ENCODE results near the gene HIPK2.

The HIPK2 gene

DNA sequence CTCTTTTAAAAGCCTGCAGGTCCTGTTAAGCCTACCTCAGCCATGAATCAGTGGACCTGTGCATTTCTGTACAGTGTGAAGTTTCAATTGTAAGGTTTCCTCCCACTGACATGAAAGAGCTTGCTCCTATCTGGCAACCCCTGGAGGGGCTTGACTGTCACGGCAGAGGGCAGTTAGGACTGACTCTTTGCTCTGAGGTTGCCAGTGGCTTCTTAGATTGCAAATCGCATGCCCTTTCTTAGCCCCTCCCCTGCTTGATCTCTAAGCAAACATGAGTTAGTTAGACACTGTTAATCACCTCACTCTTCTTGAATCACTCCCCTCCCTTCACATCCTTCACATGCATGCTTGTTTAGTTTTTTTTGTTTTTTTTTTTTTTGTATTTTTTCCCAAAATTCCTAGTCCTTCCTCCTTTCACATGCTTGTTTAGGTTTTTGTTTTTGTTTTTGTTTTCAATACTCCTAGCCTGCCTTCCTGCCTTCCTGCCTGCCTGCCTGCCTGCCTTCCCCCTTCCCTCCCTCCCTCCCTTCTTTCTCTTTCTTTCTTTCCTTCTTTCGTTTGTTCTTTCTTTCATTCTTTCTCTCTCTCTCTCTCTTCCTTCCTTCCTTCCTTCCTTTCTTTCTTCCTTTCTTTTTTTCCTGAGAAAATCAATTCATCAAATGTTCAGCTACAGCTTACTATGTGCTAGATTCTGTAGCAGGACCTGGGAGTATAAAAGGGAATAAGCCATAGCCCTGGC is 6.0 kb upstream of the HIPK2 start:
- DNase-seq (ENCODE audit: low read depth in 2 of 2): no peak

DNA sequence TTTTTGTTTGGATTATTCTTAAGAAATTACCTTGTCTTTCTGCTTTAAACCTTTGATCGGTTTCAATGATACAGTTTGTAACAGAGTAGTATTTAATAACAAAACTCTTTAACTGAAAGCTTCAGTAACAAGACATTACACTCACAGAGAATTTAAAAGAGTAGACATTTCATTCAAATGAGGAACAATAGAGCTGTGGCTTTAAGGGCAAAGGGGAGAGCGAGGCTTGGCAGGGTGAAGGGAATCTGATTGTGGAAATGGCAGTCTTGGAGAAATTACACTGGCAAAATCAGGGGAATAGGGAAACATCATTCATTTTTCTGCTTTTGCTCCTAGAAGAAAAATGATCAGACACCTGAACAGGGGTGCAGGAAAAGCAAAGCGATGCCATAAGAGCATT is 5.1 kb upstream of the HIPK2 start:
- DNase-seq (ENCODE audit: low read depth in 2 of 2): no peak

DNA sequence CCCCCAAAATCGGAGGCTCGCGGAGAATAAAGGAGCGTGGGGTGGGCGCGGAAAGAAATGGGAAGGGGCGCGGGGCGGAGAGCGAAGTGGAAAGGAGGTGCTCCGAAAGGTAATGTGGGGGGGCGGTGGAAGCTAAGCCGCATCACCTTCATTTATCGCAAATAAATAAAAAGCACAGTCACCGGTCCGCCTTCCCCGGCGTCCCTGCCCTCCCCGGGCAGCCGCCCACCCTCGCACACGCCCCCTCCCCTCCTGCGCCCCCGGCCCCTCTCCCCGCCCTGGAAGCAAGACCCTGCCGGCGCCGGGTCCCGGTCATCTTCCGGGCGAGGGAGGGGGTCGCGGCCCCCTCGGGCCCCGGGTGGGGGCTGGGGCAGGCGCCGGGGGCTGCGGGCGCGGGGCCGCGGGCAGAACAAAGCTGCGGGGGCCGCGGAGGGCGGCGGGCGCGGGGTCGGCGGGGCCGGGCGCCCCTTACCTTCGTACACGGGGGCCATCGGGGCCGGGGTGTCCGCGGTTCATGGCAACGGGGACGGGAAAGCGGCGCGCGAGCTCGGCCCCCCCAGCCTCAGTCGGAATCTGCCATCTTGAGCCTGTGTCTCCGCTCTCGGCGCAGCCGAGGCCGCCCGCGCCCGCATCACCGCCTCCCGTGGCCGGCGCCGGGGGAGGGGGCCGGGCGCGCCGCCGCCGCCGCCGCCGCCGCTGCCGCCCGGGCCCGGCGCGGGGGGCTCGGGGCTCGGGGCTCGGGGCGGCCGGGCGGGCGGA is 486 bp downstream of the HIPK2 start:
- no peak for DNase-seq (ENCODE audit: low read depth in 2 of 2)

DNA sequence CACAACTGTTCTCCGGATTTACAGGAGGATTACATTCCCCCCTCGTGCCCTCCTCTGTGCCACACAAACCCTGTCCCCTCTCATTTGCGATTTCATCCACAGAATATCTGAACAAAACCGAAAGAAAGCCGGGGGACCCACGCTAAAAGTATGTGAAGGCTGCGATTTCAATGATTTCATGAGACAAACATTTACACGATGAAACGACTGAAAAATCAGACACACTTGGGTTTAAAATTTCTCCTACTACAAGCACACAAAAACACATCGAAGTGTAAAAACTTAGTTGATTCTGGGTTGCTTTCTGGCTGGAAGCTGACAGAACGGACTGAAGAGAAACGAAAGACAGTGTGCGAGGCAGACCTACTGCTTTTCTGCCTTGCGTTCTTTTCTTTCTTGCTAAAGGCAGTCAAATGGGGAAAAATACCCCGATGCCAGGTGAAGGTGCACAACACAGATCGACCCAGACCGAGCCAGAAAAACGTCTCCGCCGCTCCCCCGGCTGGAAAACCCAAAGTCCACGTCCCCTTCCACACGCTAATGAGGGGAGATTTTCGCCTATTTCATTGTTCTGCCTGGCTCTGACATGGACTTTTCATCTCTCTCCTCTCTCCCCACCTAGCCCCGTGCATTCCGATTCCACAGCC is 1.2 kb downstream of the HIPK2 start:
- no peak for DNase-seq (ENCODE audit: low read depth in 2 of 2)

DNA sequence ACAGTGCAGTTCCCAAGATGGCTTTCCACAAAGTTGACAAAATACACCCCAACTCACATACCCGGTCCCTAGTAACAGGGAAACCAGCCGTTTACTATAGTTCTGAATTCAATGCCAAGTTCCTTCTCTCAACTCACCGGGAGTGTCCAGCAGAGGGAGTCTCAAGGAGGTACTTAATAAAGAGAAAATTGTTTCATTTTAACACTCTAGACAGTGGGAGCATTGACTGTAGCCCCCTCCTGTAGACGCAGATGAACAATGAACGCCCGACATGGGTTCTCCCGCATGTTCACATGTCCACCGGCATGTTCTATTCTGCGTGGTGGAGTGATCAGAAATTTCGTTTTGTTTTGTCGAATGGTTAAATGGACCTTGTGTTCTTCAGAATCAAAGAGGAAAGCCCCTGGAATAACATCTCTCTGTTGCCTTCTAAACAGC is 1.9 kb downstream of the HIPK2 start:
- no peak for DNase-seq (ENCODE audit: low read depth in 2 of 2)

DNA sequence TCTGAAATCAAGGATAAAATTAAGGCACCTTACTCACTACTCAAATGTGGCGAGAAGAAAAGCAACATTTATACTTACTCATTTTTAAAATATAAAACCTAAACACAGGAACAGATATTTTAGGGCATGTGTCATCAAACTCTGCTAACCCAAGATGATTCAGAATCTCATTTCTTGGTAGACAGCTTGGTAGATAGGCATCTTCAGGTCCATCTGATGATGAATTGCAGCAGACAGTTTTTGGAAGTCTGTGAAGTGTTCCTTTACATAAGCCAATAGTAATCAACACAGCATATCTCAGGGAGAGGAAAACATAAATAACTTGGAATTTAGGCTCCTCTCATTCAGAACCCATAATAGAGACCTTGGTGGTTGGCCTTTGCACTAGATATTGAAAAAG is 3.4 kb downstream of the HIPK2 start:
- no peak for DNase-seq (ENCODE audit: low read depth in 2 of 2)

DNA sequence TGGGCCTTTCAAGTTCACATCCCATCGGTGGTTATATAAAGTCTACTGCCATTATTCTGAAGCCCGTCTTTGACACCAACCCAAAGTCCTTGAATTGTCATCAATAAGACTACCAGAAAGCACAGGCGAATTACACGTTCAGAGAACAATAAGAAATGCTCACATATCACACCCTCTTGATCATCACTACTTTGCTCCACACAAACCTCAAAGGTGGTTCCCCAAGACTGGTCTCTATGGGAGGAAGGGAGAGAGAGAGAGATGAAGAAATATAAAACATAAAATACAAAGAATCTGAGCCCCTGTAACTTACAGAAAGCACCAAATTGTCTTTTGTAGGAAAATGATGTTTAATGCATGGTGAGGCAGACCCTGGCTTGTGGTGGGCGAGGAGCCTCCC is 4.4 kb downstream of the HIPK2 start:
- DNase-seq (ENCODE audit: low read depth in 2 of 2): no peak

DNA sequence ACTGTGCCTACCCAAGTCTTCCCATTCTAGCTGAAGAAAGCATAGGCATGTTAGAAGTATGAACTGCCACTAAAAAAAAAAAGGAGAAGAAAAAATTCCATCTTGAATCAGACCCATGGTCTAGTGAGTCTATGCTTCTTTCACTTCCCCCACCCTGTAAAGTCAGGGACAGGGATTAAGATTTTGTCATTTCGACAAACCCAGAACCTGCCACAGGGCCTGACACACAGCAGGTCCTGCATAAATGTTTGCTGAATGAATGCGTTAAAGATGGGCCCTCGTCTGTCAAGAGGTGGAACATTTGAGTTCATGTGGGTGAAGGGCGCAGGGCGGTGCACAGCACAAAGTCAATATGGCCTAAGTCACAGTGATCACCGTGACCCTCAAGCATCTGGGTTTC is 4.9 kb downstream of the HIPK2 start:
- no peak for DNase-seq (ENCODE audit: low read depth in 2 of 2)

DNA sequence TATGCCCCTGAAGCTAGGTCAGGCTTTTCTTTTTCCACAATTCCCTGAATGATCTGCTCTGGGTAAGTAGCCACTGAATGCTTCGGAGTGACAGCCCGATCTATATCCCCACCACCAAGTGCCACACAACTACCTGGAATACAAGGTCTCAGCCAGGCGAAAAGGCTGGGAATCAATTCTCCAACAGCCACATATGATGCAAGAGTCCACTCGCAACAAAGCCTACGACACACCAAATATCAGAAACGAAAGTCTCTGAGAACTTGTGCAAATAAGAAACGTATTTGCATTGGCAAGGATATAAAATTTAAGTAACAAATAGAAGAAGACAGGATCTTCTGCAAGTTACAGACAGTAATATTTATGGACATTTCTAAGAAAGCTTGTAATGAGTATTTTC is 5.7 kb downstream of the HIPK2 start:
- DNase-seq (ENCODE audit: low read depth in 2 of 2): no peak

DNA sequence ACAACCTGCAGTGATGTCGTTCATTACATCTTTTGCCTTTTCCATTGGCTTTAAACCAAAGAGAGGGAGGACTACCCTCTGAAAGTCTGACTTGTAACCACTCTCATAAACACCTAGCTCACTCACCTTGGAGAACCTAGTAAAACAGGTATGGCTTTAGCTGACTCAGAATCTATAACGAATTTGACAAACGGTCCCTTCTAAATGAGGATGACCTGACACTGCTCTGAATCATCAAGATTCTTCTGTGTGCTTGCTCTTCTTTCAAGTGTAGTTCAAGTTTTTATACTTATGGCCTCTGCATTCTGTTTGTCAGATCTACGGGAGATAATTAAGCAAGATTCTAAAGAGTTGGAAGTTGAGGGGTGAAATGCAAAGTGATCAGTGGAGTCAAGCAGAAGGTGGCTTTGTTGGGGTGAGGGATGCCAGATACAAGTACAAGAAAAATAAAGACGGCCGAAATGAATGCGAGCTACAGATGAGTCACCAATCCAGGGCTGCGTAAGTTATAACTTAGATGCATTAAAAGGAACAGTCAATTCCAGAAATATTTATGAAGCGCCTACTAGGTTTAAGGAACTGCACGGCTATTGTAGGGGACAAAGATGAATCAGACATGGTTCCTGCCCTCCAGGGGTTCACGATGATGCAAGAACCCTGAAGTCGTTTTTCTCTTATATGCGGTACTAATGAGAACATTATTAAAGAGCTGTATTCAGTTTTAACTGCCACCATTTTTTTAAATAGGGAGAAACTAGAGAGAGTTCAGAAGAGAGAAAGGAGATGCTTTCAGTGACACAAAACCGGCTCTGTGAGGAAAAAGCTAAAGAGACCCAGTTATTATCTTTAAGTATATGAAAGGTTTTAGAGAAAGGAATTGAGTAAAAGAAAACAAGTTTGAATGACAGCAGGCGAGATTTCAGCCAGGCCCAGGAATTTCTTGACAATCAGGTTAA is 6.5 kb downstream of the HIPK2 start:
- DNase-seq (ENCODE audit: low read depth in 2 of 2): no peak

DNA sequence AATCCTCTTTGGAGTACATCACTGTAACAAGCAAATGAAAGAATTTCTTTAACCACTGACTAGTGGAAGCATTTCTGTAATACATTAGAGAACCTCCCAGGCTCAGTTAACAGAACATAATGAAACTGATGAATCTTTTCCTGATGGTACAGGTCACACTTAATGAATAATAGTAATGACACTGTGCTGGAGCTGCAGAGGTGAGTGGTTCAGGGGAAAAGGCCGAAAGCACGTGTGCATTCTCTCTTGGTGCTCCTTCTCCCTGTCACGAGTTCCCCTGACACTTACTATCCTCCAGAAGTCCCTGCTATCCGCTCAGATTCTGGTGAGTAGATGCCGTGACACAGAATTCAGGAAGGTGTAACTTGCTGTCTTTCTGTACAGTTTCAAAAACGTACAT is 8.0 kb downstream of the HIPK2 start:
- no peak for DNase-seq (ENCODE audit: low read depth in 2 of 2)

DNA sequence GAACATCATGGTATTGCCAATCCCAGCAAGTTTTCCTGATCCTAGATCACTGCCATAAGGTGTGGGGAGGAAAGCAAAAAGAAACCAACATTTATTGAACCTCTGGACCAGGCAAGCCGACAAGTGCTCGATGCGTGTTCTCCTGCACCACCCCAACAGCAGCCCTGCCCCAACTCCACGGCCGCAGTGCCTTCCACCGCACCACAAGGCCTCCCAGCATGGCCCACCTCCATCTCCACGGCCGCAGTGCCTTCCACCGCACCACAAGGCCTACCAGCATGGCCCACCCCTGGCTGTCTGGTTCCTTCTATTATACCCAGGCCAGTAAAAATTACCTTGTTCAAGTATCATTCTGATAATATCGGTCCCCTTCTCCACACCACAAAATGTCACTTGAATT is 8.7 kb downstream of the HIPK2 start:
- DNase-seq (ENCODE audit: low read depth in 2 of 2): no peak

DNA sequence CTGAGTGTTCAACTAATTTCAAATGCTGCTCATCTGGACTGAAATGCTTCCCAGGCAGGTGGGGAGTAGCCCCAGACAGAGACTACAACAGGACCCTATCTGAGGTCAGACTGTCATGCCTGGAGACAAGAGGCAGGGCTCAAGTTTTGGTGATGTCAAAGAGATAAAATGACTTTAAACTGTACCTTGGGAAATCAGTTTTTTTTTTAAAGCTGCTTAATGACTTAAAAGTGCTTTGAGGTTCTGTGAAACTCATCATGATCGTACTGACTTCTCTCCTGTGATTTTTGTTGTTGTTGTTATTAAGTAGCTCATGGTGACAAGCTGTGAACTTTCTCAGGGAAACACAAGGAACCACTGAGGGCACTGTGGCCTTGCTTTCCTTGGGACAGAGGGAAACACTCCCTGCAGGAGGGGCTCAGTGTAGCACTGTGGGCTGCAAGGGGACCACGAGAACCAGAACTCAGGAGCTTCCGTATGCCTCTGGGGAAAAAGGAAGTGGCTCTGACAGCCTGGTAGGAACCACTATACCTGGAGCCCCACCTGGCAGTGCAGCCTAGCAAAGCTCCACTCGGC is 9.5 kb downstream of the HIPK2 start:
- no peak for DNase-seq (ENCODE audit: low read depth in 2 of 2)

DNA sequence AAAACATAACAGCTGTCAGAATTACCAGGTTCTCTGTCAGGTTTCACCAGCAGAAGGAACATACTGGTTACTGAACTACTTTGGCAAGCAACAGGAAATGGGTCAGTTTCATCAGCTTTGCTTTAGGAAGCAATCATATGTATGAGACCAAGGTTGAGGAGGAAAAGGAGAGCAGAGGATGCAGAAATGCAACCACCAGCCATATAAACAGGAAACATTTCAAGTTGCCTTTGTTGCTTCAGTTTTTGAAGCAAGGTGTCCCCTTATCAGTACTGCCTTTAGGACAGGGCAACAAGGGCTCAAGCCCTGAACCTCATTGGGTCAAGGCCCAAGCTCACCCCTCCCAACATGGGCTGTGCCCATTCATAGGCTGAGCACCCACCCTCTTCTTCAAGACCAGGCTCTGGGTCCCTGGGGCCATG is 10.2 kb downstream of the HIPK2 start:
- no peak for DNase-seq (ENCODE audit: low read depth in 2 of 2)

DNA sequence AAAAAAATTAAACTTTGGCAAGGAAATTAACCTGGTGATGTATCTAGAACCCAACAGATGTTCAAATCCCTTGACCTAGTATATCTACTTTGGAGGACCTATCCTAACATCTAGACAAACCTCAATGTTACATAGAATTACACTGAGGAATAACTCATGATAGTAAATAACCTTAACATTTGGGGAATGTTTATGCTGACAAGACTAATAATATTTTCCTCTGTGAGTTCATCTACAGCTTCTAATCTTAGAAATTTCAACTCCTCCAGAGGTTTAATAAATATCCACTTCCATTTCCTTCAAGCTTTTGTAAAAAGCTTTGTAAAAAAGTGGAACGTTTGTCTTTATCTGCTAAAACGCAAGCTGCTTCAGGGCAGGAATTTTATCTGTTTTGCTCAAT is 12.7 kb downstream of the HIPK2 start:
- DNase-seq (ENCODE audit: low read depth in 2 of 2): no peak

DNA sequence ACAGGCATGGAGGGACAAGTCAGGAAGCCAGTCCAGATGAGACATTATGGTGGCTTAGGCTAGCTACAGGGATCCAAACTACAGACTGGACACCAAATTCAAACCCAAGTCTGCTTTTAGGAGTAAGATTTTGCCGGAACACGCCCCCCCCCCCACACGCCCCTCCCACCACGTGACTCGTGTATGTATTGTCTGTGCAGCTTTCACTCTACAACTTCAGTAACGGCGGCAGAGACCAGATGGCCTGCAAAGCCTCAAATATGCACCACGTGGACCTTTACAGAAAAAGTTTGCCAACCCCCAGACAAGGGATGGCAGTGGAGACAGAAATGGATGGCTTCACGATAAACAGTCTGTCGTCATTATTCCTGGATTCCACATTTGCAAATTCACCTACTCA is 14.5 kb downstream of the HIPK2 start:
- no peak for DNase-seq (ENCODE audit: low read depth in 2 of 2)

DNA sequence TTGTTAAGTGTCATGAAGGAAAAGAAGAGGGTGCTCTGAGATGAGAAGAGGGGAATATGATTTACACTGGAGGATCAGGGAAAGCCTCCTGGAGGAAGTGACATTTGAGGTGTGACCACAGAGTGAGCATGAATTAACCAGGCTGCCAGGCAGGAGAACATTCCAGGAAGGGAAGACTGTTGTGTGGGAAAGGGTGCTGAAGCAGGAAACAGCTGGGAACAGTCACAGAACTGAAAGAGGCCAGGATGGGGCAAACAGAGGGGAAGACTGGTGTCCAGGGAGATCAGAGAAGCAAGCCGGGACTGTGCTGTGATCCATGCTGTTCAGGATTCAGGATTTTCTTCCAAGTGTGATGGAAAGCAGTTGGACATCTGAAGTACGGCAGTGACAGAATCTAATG is 14.9 kb downstream of the HIPK2 start:
- DNase-seq (ENCODE audit: low read depth in 2 of 2): no peak

DNA sequence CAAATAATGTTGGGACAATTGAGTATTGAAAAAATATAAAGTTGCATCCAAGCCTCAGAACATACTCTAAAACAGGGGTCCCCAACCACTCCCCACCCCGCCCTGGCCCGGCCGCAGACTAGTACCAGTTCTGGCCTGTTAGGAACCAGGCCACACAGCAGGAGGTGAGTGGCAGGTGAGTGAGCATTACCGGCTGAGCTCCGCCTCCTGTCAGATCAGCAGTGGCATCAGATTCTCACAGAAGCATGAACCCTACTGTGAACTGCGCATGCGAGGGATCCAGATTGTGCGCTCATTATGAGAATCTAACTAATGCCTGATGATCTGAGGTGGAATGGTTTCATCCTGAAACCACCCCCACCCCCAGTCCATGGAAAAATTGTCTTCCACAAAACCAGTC is 19.4 kb downstream of the HIPK2 start:
- DNase-seq (ENCODE audit: low read depth in 2 of 2): no peak

DNA sequence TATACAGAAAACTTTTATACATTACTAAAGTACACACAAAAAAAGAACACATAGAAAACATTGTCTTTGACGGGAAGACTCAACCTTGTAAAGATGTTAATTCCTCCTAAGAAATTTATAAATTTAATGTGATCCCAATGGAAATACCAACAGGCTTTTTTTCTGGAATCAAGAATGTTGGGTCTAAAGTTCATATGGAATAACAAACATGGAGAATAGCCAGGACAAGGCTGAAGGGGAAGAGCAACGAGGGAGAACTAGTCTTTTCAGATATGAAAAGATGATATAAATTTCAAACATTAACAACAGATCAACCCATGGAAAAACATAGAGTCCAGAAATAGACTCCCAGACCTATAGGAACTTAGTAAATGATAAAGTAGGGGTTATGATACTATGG is 19.8 kb downstream of the HIPK2 start:
- DNase-seq (ENCODE audit: low read depth in 2 of 2): no peak

DNA sequence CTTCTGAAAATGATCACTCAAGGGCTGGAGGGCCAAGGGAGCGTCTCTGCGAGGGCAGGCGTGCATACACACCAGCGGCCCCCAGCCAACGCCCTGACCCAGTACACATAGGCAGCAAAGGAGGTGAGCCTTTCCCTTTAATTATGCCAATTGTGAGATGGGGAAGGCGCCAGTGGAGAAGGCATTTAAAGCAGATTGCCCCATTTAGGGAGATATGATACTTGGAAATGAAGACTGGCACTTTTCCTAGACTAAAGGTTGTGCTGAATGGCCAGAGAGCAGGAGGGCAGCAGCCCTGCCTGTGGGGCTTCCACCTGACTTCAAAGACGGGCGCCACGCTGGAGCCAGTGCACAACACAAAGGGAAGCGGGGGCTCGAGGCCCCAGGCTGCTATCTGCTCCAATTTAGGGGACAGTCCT is 24.1 kb downstream of the HIPK2 start:
- no peak for DNase-seq (ENCODE audit: low read depth in 2 of 2)

DNA sequence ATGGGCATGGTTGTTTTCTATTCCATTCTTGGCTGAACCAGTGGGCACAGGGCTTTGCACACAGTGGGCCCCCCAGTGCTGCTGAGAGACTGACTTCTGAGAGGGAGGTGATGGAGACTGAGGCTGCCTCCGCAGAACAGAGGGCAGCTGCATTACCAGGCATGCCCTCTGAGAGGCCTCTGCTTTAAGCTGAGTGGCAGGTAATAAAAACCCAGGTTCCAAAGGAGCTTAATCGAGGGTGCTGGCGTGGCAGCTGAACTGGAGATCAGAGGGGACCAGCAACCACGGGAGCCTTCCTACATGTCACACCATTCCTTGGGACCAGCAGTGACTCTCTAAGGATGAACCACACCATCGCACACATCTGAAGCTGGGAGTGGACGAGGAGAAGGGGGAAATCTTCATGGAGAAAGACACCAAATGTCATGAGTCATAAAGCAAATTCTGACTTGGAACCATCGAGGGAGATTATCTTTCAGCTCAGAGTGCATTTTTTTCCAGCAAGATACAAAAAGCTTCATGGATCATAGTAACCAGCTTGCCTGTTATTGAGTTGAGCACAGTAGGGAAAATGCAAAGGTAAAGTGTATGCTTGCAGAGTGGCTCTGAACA is 24.6 kb downstream of the HIPK2 start:
- DNase-seq (ENCODE audit: low read depth in 2 of 2): no peak

All from stimulated activated CD4-positive, alpha-beta T cell treated with anti-CD3 and anti-CD28 coated beads, Interleukin-15, amount 100 ng/mL, for 48 hours (primary cell).